ENCODE measurements around the gene SCAPER. TPM values are rescaled to one million over a fixed set of nuclear protein-coding genes. Genes with fewer than 3 reads are reported as not detected.

Gene SCAPER
- total and polyA plus RNA-seq, 10 of the 15 experiments (the other 5 are each of a cell fraction or from before 2014, with no cell fraction given), result 1.0 to 7.7 (median 3.9) TPM

- TF ChIP-seq PRDM15 (CRISPR knock-in tag; IDR thresholded peaks at IDR 0.05), result no peak
- no peak for TF ChIP-seq ZNF687 (IDR thresholded peaks at IDR 0.05)
These were observed 42.0 kb downstream of the SCAPER start (continued) for GRCh38 chr15:76863123-76863522.

GRCh38 chr15:76861815-76862397 is 43.2 kb downstream of the SCAPER start:
- no peak overlapping the region for H3K4me3 ChIP-seq
- no peaks in the 10 kb centered on the region for H3K79me2 ChIP-seq (ENCODE audit: control insufficient read depth, insufficient read depth, low read length)
- in situ Hi-C loops (cut with MboI), result no loop called here
- no peaks in the 10 kb centered on the region for H3K36me3 ChIP-seq (ENCODE audit: control insufficient read depth in 2 of 2, insufficient read depth in 2 of 2, low read length in 1 of 2)
- DNase-seq (ENCODE audit: low read depth, low spot score) (no peak), ATAC-seq (no peak), FAIRE-seq (no peak)
- WGBS (ENCODE audit: insufficient coverage, insufficient replicate concordance, low lambda C conversion rate, missing lambda C conversion rate), result 59% methylated on average over 4 of the region's 4 CpGs
- no TSS peak for BruUV-seq (replicated peaks)
- H3K27ac ChIP-seq (ENCODE audit: control insufficient read depth, insufficient read depth), result no peak overlapping the region
- ChIA-PET POLR2A (interaction anchor here (0.8 kb wide), 1 partner anchor 15 kb away, joined by 3 read pairs; no protein-coding TSS in a partner anchor), CTCF (interaction anchor here (1.4 kb wide), 1 partner anchor 700 kb away, joined by 4 read pairs; no protein-coding TSS in a partner anchor), RAD21 (ENCODE audit: unreplicated experiment) (no interaction called here), SMC1A (ENCODE audit: uncharacterized antibody, unreplicated experiment) (interaction anchor here (1.2 kb wide), 1 partner anchor 332 kb away, joined by 3 read pairs; no protein-coding TSS in a partner anchor)
- no peak overlapping the region for H3K4me2 ChIP-seq (ENCODE audit: control insufficient read depth, insufficient read depth)
- no peaks in the 10 kb centered on the region for H3K9me3 ChIP-seq (replicated peaks; ENCODE audit: control insufficient read depth, insufficient read depth, low read length)
- no peak overlapping the region for H3K9ac ChIP-seq (ENCODE audit: control insufficient read depth, insufficient read depth, low read length)
- peaks cover 5% of the 10 kb centered on the region; the same call in 1 of the 2 replicates for H3K4me1 ChIP-seq (ENCODE audit: control insufficient read depth, insufficient read depth, low read length)
- intact Hi-C loops (cut with micrococcal nuclease; ENCODE audit: unreplicated experiment), result no loop called here
- no peaks in the 10 kb centered on the region for H3K27me3 ChIP-seq (replicated peaks in 1 of 2; ENCODE audit: control insufficient read depth in 2 of 2, insufficient read depth in 2 of 2, low read length in 1 of 2)
- H4K20me1 ChIP-seq (ENCODE audit: control insufficient read depth, insufficient read depth), result no peaks in the 10 kb centered on the region
- H2AFZ ChIP-seq (ENCODE audit: control insufficient read depth, low read depth, low read length), result no peak overlapping the region
- no peak for TF ChIP-seq NBN (IDR thresholded peaks at IDR 0.05)
- TF ChIP-seq SREBF2 (IDR thresholded peaks at IDR 0.05; ENCODE audit: low read length), result no peak
- TF ChIP-seq KAT2A (conservative IDR thresholded peaks at IDR 0.05; ENCODE audit: control insufficient read depth, low read depth, low read length), result no peak
- no peak for TF ChIP-seq NR2C2 (IDR thresholded peaks at IDR 0.05; ENCODE audit: borderline replicate concordance, control insufficient read depth, insufficient read length, low read depth)
- no peak for TF ChIP-seq E4F1 (IDR thresholded peaks at IDR 0.05; ENCODE audit: borderline replicate concordance, partially characterized antibody)
- no peak for TF ChIP-seq RCOR1 (conservative IDR thresholded peaks at IDR 0.05; ENCODE audit: low read depth, low read length)
- TF ChIP-seq ZZZ3 (IDR thresholded peaks at IDR 0.05; ENCODE audit: control insufficient read depth, insufficient read length, low read depth), result no peak
- no peak for TF ChIP-seq EP300 (IDR thresholded peaks at IDR 0.05; ENCODE audit: borderline replicate concordance in 1 of 2, control insufficient read depth in 1 of 2, low read depth in 2 of 2, low read length in 2 of 2)

All from GM12878 (cell line).